Kidney (tissue), 14 donors: ENCODE results near the gene CSNK1D. TPM values are rescaled to one million over a fixed set of nuclear protein-coding genes. Genes with fewer than 3 reads are reported as not detected.

Experiments
- DNase-seq, 5 donors: peaks; one replicate each; pipeline ENCODE4 v3.0.0-alpha.2; 2013 to 2020
- FAIRE-seq: peaks from 2 replicates; lab custom pipeline; 2012; peaks lifted over from hg19 to GRCh38; lab: Jason Lieb, UNC
- H3K27ac ChIP-seq, 2 donors: one replicate each; pipeline ENCODE4 v1.7.0; 2013; ENCODE audit warnings: low read depth in 2 of 2, low read length in 2 of 2, inconsistent platforms in 1 of 2
- H3K27me3 ChIP-seq: one replicate; pipeline ENCODE4 v1.7.1; 2013; ENCODE audit warnings: low read length, inconsistent platforms; ENCODE audit not compliant: control insufficient read depth, insufficient read depth
- H3K36me3 ChIP-seq, 3 donors: one replicate each; pipeline versions ENCODE4 v1.7.0 to v1.7.1; 2013; ENCODE audit warnings: low read length in 3 of 3, control low read depth in 1 of 3, inconsistent platforms in 1 of 3; ENCODE audit not compliant: insufficient read depth in 3 of 3, control insufficient read depth in 2 of 3
- H3K4me1 ChIP-seq, 3 donors: one replicate each; pipeline versions ENCODE4 v1.7.0 to v1.7.1; 2013; ENCODE audit warnings: low read length in 3 of 3, inconsistent platforms in 1 of 3, low read depth in 1 of 3; ENCODE audit not compliant: control insufficient read depth in 2 of 3, insufficient read depth in 2 of 3
- H3K4me3 ChIP-seq, 3 donors: one replicate each; pipeline versions ENCODE4 v1.7.0 to v1.8.1; 2013; ENCODE audit warnings: low read length in 3 of 3, control low read depth in 1 of 3, inconsistent platforms in 1 of 3
- H3K9ac ChIP-seq, 3 donors: one replicate each; pipeline versions ENCODE4 v1.7.0 to v1.7.1; 2013; ENCODE audit warnings: low read length in 3 of 3, control low read depth in 1 of 3, inconsistent platforms in 1 of 3
- H3K9me3 ChIP-seq, 3 donors: one replicate each; pipeline versions ENCODE4 v1.7.0 to v1.7.1; 2013; ENCODE audit warnings: low read length in 3 of 3, control low read depth in 1 of 3, inconsistent platforms in 1 of 3; ENCODE audit not compliant: control insufficient read depth in 2 of 3, insufficient read depth in 1 of 3
- intact Hi-C: fragments of 100-400 bp; cut with DNase I; formaldehyde crosslinking; loops from one replicate; pipeline ENCODE4 v1.11.1; 2022
- polyA plus RNA-seq: library from polyadenylated mRNA; stranded (reverse); fragments of 350-450 nt; fragmentation: Illumina TruSeq; extraction: RNeasy Lipid Tissue Mini Kit (QIAGEN cat#74804); gene quantifications from one replicate; pipeline ENCODE4 v1.2.3, GENCODE V29; 2014; ENCODE audit warnings: low read depth, low replicate concordance; ENCODE audit not compliant: insufficient read depth
- total RNA-seq: library from RNA; stranded (reverse); fragmentation: NEBNext Ultra II Directional; extraction: Animal tissue kit (Norgen Biotek cat#: 25700); gene quantifications from one replicate; pipeline ENCODE4 v1.2.1, GENCODE V29; 2021
- TF ChIP-seq, protein P1 (sequence below): IDR thresholded peaks from 3 replicates; pipeline ENCODE4 v1.5.1; 2012; ENCODE audit warnings: mild to moderate bottlenecking, moderate library complexity, borderline replicate concordance; ENCODE audit not compliant: insufficient read depth; ENCODE audit errors: extremely low read depth
- donor health status: control.
- donor health status: control.
- donor health status: control.
- donor health status: control.
- donor health status: control.
- donor health status: DM: yes; HTN: yes; CAD: no.
- donor health status: Normal renal cell carcinoma (clear cell type).

CSNK1D gene
- total and polyA plus RNA-seq, 2 donors from 2014 or later: 69.7 to 160 TPM

DNA sequence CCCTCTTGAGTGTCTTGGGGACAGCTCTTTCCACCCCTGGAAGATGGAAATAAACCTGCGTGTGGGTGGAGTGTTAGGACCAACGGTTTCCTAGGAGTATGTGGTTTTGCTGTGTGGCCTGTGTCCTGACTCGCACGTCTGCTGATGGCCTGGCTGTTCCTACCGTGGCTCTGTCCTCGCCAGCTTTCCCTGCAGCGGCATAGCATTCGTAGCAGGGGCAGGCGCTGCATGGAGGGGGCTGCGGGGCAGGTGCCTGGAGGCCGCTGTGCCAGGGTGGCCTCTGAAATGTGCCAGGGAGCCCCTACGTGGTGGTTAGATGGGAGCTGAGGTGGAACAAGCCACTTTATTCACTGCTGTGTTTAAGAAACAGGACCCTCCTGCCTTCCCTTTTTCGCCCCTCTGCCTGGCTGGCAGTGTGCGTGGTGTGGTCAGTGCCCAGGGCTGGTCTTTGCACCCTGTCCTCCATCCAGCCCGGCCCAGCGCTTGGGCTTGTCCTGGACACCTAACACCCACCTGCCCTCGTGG, 34.0 kb downstream of the CSNK1D start:
- Histone ChIP-seq H3K27ac (peak overlapping the region in 1 of 2 donors; percentile 30), H3K4me1 (peaks cover 0 to 75% (median 48%) of the 10 kb centered on the region in 3 donors), H3K9ac (no peak overlapping the region), H3K9me3 (no peaks in the 10 kb centered on the region), H3K27me3 (no peaks in the 10 kb centered on the region), H3K4me3 (no peak overlapping the region), H3K36me3 (peaks cover 4 to 19% (median 14%) of the 10 kb centered on the region in 3 donors)
- FAIRE-seq: no peak
- intact Hi-C loops: loop anchor here (10.0 kb wide), 1 partner anchor 85 kb away; no protein-coding TSS in a partner anchor
- TF ChIP-seq, protein P1, sequence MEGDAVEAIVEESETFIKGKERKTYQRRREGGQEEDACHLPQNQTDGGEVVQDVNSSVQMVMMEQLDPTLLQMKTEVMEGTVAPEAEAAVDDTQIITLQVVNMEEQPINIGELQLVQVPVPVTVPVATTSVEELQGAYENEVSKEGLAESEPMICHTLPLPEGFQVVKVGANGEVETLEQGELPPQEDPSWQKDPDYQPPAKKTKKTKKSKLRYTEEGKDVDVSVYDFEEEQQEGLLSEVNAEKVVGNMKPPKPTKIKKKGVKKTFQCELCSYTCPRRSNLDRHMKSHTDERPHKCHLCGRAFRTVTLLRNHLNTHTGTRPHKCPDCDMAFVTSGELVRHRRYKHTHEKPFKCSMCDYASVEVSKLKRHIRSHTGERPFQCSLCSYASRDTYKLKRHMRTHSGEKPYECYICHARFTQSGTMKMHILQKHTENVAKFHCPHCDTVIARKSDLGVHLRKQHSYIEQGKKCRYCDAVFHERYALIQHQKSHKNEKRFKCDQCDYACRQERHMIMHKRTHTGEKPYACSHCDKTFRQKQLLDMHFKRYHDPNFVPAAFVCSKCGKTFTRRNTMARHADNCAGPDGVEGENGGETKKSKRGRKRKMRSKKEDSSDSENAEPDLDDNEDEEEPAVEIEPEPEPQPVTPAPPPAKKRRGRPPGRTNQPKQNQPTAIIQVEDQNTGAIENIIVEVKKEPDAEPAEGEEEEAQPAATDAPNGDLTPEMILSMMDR: no peak
- DNase-seq: no peak

DNA sequence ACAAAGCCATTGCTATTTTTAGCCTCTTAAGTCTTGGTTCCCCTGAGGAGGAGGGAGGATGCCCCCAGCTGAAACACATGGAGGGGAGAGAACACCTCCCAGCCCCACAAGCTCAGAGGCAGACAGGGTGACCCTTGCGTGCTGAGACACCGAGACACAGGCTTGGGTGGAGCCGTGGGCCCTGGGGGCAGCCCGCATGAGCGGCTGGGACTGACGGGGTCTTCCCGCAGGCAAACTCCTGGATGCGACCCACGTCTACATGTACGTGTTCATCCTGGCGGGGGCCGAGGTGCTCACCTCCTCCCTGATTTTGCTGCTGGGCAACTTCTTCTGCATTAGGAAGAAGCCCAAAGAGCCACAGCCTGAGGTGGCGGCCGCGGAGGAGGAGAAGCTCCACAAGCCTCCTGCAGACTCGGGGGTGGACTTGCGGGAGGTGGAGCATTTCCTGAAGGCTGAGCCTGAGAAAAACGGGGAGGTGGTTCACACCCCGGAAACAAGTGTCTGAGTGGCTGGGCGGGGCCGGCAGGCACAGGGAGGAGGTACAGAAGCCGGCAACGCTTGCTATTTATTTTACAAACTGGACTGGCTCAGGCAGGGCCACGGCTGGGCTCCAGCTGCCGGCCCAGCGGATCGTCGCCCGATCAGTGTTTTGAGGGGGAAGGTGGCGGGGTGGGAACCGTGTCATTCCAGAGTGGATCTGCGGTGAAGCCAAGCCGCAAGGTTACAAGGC, 34.9 kb downstream of the CSNK1D start:
- intact Hi-C loops: loop anchor here (10.0 kb wide), 1 partner anchor 86 kb away; no protein-coding TSS in a partner anchor

DNA sequence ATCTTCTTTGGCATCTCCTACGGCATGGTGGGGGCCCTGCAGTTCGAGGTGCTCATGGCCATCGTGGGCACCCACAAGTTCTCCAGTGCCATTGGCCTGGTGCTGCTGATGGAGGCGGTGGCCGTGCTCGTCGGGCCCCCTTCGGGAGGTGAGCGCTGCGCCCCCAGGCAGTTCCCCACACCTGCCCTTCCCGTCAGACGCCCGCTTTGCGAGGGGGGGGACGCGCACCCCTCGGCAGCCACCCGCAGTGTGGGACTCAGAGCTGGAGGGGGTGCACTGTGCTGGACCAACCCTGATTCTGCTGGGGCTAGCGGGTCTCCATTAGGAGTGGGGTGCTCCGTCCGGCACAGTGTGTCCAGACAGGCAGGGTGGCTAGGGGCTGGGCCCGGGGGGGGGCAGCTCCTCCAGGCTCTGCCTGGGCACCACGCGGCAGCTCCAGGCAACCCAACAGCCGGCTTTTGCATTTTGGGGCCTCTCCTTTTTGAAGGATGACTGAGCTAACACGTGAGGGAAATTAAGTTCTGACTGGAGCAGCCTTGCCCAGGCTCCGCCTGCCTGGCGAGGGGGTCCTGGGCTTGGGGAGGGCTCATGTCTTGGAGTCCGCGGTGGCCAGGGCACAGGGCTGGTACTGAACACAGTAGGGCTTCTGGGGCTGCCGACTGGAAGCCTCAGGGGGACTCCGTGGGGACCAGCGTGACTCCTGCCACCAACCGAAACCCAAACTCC, 35.6 kb downstream of the CSNK1D start:
- Histone ChIP-seq H3K4me3 (no peak overlapping the region), H3K4me1 (peaks cover 0 to 75% (median 46%) of the 10 kb centered on the region in 3 donors), H3K36me3 (peaks cover 0 to 4% (median 0%) of the 10 kb centered on the region in 3 donors), H3K27me3 (no peaks in the 10 kb centered on the region), H3K9me3 (no peaks in the 10 kb centered on the region), H3K27ac (no peak overlapping the region), H3K9ac (no peak overlapping the region)
- FAIRE-seq (no peak), DNase-seq (peak in 1 of 5 donors; percentile 79)
- TF ChIP-seq, protein P1: no peak
- intact Hi-C loops: loop anchor here (10.0 kb wide), 1 partner anchor 87 kb away; no protein-coding TSS in a partner anchor

More for the DNA sequence above, 34.9 kb downstream of the CSNK1D start:
- no peak for FAIRE-seq
- no peak overlapping the region for H3K4me3 ChIP-seq
- peaks cover 1 to 11% (median 5%) of the 10 kb centered on the region in 3 donors for H3K36me3 ChIP-seq
- no peaks in the 10 kb centered on the region for H3K9me3 ChIP-seq
- no peak overlapping the region for H3K9ac ChIP-seq
- no peaks in the 10 kb centered on the region for H3K27me3 ChIP-seq
- peak; percentile 63 to 92 (median 76) for DNase-seq
- H3K27ac ChIP-seq: peak overlapping the region; percentile 13 to 67
- TF ChIP-seq, protein P1: no peak
- H3K4me1 ChIP-seq: peaks cover 0 to 76% (median 49%) of the 10 kb centered on the region in 3 donors
